Central memory CD8-positive, alpha-beta T cell (primary cell): ENCODE results near the gene KATNB1.

Source experiments
- ATAC-seq: fragments of 150-1000 bp; cut with Tn5 transposase; replicated peaks from 2 replicates; pipeline ENCODE4 v1.10.0; 2022; ENCODE audit warnings: mild to moderate bottlenecking, moderate FRiP score, moderate number of reproducible peaks; ENCODE audit not compliant: poor library complexity, severe bottlenecking; ENCODE audit errors: extremely low read depth
- DNase-seq, 2 donors: peaks; one replicate each; pipeline ENCODE4 v3.0.0; 2021; ENCODE audit warnings: low spot score in 2 of 2
- H3K27ac Mint-ChIP-seq: one replicate; pipeline ENCODE4 v1.8.0; 2022; ENCODE audit warnings: low read depth, mild to moderate bottlenecking, moderate library complexity, mixed read lengths
- H3K27me3 Mint-ChIP-seq: one replicate; pipeline ENCODE4 v1.8.0; 2022; ENCODE audit warnings: mixed read lengths
- H3K36me3 Mint-ChIP-seq: one replicate; pipeline ENCODE4 v1.8.0; 2022; ENCODE audit warnings: mild to moderate bottlenecking, moderate library complexity, mixed read lengths; ENCODE audit not compliant: insufficient read depth
- H3K4me1 Mint-ChIP-seq: one replicate; pipeline ENCODE4 v1.8.0; 2022; ENCODE audit warnings: mixed read lengths
- H3K4me3 Mint-ChIP-seq: one replicate; pipeline ENCODE4 v1.8.0; 2022; ENCODE audit warnings: mild to moderate bottlenecking, moderate library complexity, mixed read lengths
- H3K9me3 Mint-ChIP-seq: one replicate; pipeline ENCODE4 v1.8.0; 2022; ENCODE audit warnings: mixed read lengths

The KATNB1 gene

GRCh38 chr16:57759541-57760356, 24.2 kb downstream of the KATNB1 start:
- Mint-ChIP-seq H3K36me3 (no peaks in the 10 kb centered on the region), H3K27ac (peak overlapping the region; percentile 26), H3K4me1 (no peaks in the 10 kb centered on the region), H3K9me3 (no peaks in the 10 kb centered on the region), H3K27me3 (no peaks in the 10 kb centered on the region), H3K4me3 (no peak overlapping the region)
- ATAC-seq (no peak), DNase-seq (no peak)

DNA sequence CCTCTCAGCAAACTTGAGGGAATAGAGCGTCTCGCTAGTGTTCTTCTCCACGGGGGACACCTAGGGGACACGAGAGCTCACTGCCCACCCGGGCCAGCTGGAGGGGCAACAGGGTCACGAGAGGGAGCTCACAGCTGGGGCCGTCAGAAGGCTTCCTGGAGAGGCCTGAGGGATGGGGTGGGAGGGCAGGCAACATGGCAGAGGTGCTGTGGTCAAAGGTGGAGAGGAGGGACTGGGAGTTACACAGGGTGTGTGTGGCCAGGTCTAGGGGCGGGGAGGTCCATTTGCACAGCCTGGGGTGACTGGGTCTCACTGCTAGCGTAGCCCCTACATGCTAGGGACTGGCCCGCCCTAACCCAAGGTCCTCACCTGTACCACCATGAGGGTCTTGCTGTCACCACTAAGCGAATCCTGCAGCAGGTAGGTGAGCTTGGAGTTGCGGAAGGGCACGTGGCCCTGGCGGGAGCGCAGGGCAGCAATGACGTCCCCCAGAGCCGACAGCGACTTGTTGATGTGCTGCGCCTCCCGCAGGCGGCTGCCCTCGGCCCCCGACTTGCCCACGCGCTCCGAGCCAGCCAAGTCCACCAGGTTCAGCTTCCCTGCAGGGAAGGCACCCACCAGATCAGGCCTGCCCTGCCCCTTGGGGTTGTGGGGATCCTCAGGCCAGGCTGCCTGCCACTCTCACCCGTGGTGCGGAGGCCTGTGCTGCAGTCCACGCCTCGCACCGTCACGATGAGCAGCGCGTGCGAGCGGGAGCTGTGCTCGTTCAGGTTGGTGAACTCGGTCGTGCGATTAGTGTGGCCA, 25.0 kb downstream of the KATNB1 start:
- no peak for ATAC-seq
- H3K4me3 Mint-ChIP-seq = no peak overlapping the region
- no peaks in the 10 kb centered on the region for H3K36me3 Mint-ChIP-seq
- no peaks in the 10 kb centered on the region for H3K27me3 Mint-ChIP-seq
- H3K4me1 Mint-ChIP-seq = no peaks in the 10 kb centered on the region
- no peak for DNase-seq
- H3K27ac Mint-ChIP-seq = peak overlapping the region; percentile 26
- H3K9me3 Mint-ChIP-seq = no peaks in the 10 kb centered on the region

GRCh38 chr16:57761301-57761700, 25.7 kb downstream of the KATNB1 start:
- peak overlapping the region; percentile 72 for H3K27ac Mint-ChIP-seq
- no peaks in the 10 kb centered on the region for H3K9me3 Mint-ChIP-seq

DNA sequence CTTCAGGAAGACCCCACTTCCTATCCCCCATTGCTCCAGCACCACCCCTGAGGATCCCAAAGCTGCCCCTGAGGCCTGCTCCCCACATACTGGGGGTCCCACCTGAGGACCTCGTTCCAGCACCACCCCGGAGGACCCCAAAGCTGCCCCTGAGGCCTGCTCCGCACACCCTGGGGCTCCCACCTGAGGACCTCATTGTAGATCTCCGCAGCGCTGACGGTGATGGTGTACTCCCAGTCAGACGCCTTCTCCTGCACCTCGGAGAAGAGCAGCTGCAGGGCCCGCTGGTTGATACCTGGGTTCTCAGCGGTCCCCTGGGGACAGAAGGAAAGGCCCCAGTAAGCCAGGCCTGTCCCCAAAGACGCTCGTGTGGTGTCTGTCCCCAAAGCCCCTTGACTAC, 26.4 kb downstream of the KATNB1 start:
- peak overlapping the region; percentile 72 for H3K27ac Mint-ChIP-seq
- ATAC-seq (no peak), DNase-seq (no peak)
- H3K4me3 Mint-ChIP-seq = no peak overlapping the region
- no peaks in the 10 kb centered on the region for H3K4me1 Mint-ChIP-seq
- H3K36me3 Mint-ChIP-seq = no peaks in the 10 kb centered on the region
- no peaks in the 10 kb centered on the region for H3K9me3 Mint-ChIP-seq
- H3K27me3 Mint-ChIP-seq = no peaks in the 10 kb centered on the region

More at GRCh38 chr16:57761301-57761700, 25.7 kb downstream of the KATNB1 start:
- H3K27me3 Mint-ChIP-seq = no peaks in the 10 kb centered on the region
- ATAC-seq (no peak), DNase-seq (no peak)
- no peak overlapping the region for H3K4me3 Mint-ChIP-seq
- H3K4me1 Mint-ChIP-seq = no peaks in the 10 kb centered on the region
- no peaks in the 10 kb centered on the region for H3K36me3 Mint-ChIP-seq

GRCh38 chr16:57762365-57763040, 26.9 kb downstream of the KATNB1 start:
- Mint-ChIP-seq H3K4me1 (no peaks in the 10 kb centered on the region), H3K9me3 (no peaks in the 10 kb centered on the region), H3K27ac (peak overlapping the region; percentile 72)

DNA sequence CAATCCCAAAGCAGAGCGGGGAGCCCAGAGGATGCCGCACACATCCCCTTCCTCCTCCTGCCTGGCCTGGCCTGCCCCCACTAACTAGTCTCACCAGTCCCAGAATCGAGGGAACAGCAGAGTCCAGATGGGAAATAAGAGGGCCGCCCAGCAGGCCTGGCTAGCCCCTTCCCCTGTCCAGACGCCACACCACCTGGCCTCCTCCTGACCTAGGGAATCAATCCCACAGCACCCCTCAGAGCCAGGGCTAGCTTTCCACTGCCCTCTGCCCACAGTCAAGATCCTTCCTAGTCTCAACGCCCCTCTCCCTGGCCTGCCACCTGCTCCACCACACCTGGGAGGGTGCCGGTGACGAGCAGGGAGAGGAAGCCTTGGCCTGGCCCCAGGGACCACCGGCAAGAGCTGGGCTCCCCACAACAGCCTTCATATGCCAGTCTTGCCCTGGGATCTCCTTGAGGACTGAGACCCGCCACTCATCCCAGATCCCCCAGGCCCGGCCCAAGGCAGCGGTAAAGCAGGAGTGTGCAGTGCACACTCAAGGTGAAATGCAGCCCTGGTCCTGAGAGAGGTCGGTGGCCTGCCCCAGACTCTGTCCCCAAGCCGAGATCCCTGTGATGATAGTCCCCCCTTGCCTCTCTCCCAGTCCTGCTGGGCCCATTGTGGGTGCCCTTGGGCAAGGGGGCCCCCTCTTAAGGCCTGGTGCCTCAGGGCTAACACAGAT, 27.9 kb downstream of the KATNB1 start:
- Mint-ChIP-seq H3K27ac (peak overlapping the region; percentile 39), H3K27me3 (no peaks in the 10 kb centered on the region), H3K9me3 (no peaks in the 10 kb centered on the region), H3K36me3 (no peaks in the 10 kb centered on the region), H3K4me1 (no peaks in the 10 kb centered on the region), H3K4me3 (no peak overlapping the region)
- ATAC-seq = no peak
- DNase-seq = no peak

More at GRCh38 chr16:57762365-57763040, 26.9 kb downstream of the KATNB1 start:
- DNase-seq (no peak), ATAC-seq (no peak)
- Mint-ChIP-seq H3K27me3 (no peaks in the 10 kb centered on the region), H3K36me3 (no peaks in the 10 kb centered on the region), H3K4me3 (no peak overlapping the region)

DNA sequence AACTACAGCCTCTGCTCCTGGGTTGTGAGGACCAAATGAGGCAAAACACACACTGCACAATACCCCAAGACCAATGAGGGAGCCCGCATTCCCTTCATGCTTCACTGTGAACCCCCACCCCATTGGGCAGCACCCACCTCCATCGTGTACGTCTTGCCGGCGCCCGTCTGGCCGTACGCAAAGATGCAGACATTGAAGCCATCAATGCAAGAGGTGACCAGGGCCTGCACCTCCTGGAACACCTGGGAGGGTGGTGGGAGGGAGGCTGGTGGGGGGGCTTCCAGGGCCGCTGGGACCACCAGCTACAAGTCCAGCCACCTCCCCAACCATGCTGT, 28.4 kb downstream of the KATNB1 start:
- DNase-seq (no peak), ATAC-seq (no peak)
- Mint-ChIP-seq H3K36me3 (no peaks in the 10 kb centered on the region), H3K27ac (no peak overlapping the region), H3K4me1 (no peaks in the 10 kb centered on the region), H3K4me3 (no peak overlapping the region), H3K9me3 (no peaks in the 10 kb centered on the region), H3K27me3 (no peaks in the 10 kb centered on the region)

- no peaks in the 10 kb centered on the region for H3K36me3 Mint-ChIP-seq
- H3K27ac Mint-ChIP-seq = no peak overlapping the region
- no peaks in the 10 kb centered on the region for H3K27me3 Mint-ChIP-seq
- no peaks in the 10 kb centered on the region for H3K4me1 Mint-ChIP-seq
- H3K4me3 Mint-ChIP-seq = no peak overlapping the region
- ATAC-seq (no peak), DNase-seq (no peak)
- H3K9me3 Mint-ChIP-seq = no peaks in the 10 kb centered on the region
Observed at GRCh38 chr16:57764341-57765159, 29.0 kb downstream of the KATNB1 start.

GRCh38 chr16:57765160-57765728, 29.7 kb downstream of the KATNB1 start:
- H3K4me3 Mint-ChIP-seq = no peak overlapping the region
- no peaks in the 10 kb centered on the region for H3K27me3 Mint-ChIP-seq
- no peaks in the 10 kb centered on the region for H3K4me1 Mint-ChIP-seq
- no peak for ATAC-seq
- H3K27ac Mint-ChIP-seq = no peak overlapping the region
- no peaks in the 10 kb centered on the region for H3K36me3 Mint-ChIP-seq
- DNase-seq = no peak
- H3K9me3 Mint-ChIP-seq = no peaks in the 10 kb centered on the region

GRCh38 chr16:57766714-57767348, 31.3 kb downstream of the KATNB1 start:
- H3K9me3 Mint-ChIP-seq = no peaks in the 10 kb centered on the region
- ATAC-seq = no peak
- H3K36me3 Mint-ChIP-seq = no peaks in the 10 kb centered on the region
- DNase-seq = no peak
- H3K27me3 Mint-ChIP-seq = no peaks in the 10 kb centered on the region
- no peak overlapping the region for H3K27ac Mint-ChIP-seq
- H3K4me3 Mint-ChIP-seq = no peak overlapping the region
- no peaks in the 10 kb centered on the region for H3K4me1 Mint-ChIP-seq

GRCh38 chr16:57769541-57770145, 34.1 kb downstream of the KATNB1 start:
- H3K9me3 Mint-ChIP-seq = no peaks in the 10 kb centered on the region
- H3K27ac Mint-ChIP-seq = no peak overlapping the region
- no peaks in the 10 kb centered on the region for H3K36me3 Mint-ChIP-seq

More at GRCh38 chr16:57769541-57770145, 34.1 kb downstream of the KATNB1 start:
- DNase-seq = no peak
- Mint-ChIP-seq H3K27me3 (no peaks in the 10 kb centered on the region), H3K4me1 (no peaks in the 10 kb centered on the region), H3K4me3 (no peak overlapping the region)
- ATAC-seq = no peak
